Hepatocyte (in vitro differentiated cells): ENCODE data around the gene NOX5. TPM values are rescaled to one million over a fixed set of nuclear protein-coding genes. Genes with fewer than 3 reads are reported as not detected.

Experiments used
- DNase-seq: peaks from one replicate; pipeline ENCODE4 v3.0.0-alpha.2; 2016; ENCODE audit warnings: low spot score
- H2AFZ ChIP-seq: fragments of 200-600 bp; sonication (generic); 2 replicates; pipeline ENCODE4 v1.6.0; 2016; ENCODE audit warnings: antibody characterized with exemption, mild to moderate bottlenecking
- H3K27ac ChIP-seq: fragments of 200-600 bp; sonication (generic); 2 replicates; pipeline ENCODE4 v1.5.1; 2016; ENCODE audit warnings: mild to moderate bottlenecking
- H3K27me3 ChIP-seq: fragments of 200-600 bp; sonication (generic); 2 replicates; pipeline ENCODE4 v1.6.1; 2016
- H3K36me3 ChIP-seq: fragments of 200-600 bp; sonication (generic); replicated peaks from 2 replicates; pipeline ENCODE4 v1.5.1; 2016; ENCODE audit warnings: low read depth; ENCODE audit not compliant: insufficient read depth
- H3K4me1 ChIP-seq: fragments of 200-600 bp; sonication (generic); 2 replicates; pipeline ENCODE4 v1.5.1; 2016; ENCODE audit warnings: mild to moderate bottlenecking, moderate library complexity; ENCODE audit not compliant: insufficient read depth
- H3K4me2 ChIP-seq: fragments of 200-600 bp; sonication (generic); 2 replicates; pipeline ENCODE4 v1.6.0; 2016
- H3K4me3 ChIP-seq: fragments of 200-600 bp; sonication (generic); 2 replicates; pipeline ENCODE4 v1.5.1; 2016; ENCODE audit warnings: mild to moderate bottlenecking
- H3K79me2 ChIP-seq: fragments of 200-600 bp; sonication (generic); 2 replicates; pipeline ENCODE4 v1.6.0; 2017; ENCODE audit warnings: mild to moderate bottlenecking
- H3K9me2 ChIP-seq: fragments of 200-600 bp; sonication (generic); replicated peaks from 2 replicates; pipeline ENCODE4 v1.6.0; 2017; ENCODE audit warnings: mild to moderate bottlenecking; ENCODE audit not compliant: insufficient read depth
- H3K9me3 ChIP-seq: fragments of 200-600 bp; sonication (generic); 2 replicates; pipeline ENCODE4 v1.5.1; 2016; ENCODE audit warnings: low read depth, mild to moderate bottlenecking
- H4K20me1 ChIP-seq: fragments of 200-600 bp; sonication (generic); 2 replicates; pipeline ENCODE4 v1.6.0; 2016; ENCODE audit warnings: mild to moderate bottlenecking; ENCODE audit not compliant: insufficient read depth, poor library complexity, severe bottlenecking
- EZH2 ChIP-seq: fragments of 200-600 bp; sonication (generic); IDR thresholded peaks from 2 replicates; pipeline ENCODE4 v1.6.1; 2016; ENCODE audit warnings: antibody characterized with exemption, mild to moderate bottlenecking, borderline replicate concordance
- EZH2phosphoT487 ChIP-seq: fragments of 200-600 bp; sonication (generic); IDR thresholded peaks from one replicate; pipeline ENCODE4 v1.6.1; 2018; ENCODE audit warnings: antibody characterized with exemption, mild to moderate bottlenecking, low read depth, moderate library complexity; ENCODE audit not compliant: unreplicated experiment, severe bottlenecking
- WGBS: methylation state at CpG from one replicate; pipeline ENCODE4 v1.1.6; 2016; ENCODE audit warnings: low lambda C conversion rate; ENCODE audit errors: missing lambda C conversion rate; 5-methylcytosine and 5-hydroxymethylcytosine counted together
- polyA plus RNA-seq: library from polyadenylated mRNA; unstranded; fragments of >200 nt; fragmentation: Nextera tagmentation; extraction: Ambion mirVana; gene quantifications from 2 replicates; pipeline ENCODE4 v1.2.1, GENCODE V29; 2016
- total RNA-seq: library from RNA; depleted of rRNA; stranded (reverse); fragments of >200 nt; gene quantifications from 2 replicates; pipeline ENCODE4 v1.2.3, GENCODE V29; 2014
- TF ChIP-seq, protein P1 (sequence below): fragments of 200-600 bp; sonication (generic); IDR thresholded peaks from 2 replicates; pipeline ENCODE4 v1.5.1; 2016; ENCODE audit warnings: antibody characterized with exemption, mild to moderate bottlenecking; ENCODE audit not compliant: poor library complexity

Gene NOX5
- total and polyA plus RNA-seq, 2 experiments from 2014 or later = 0.13 TPM; not detected in 1

DNA sequence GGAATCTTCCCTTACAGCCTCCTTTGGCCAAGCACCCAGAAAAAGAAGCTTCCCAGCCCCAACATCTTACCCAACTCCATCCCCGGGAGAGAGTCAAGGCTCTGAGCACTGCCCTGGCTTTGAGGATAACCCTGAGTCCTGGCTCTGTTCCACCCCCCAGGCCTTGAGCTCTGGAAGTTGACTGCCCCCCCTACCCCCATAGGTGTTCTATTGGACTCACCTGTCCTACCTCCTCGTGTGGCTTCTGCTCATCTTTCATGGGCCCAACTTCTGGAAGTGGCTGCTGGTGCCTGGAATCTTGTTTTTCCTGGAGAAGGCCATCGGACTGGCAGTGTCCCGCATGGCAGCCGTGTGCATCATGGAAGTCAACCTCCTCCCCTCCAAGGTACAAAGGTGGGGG lies 22.3 kb downstream of the NOX5 start:
- H3K9me3 ChIP-seq = no peaks in the 10 kb centered on the region
- H2AFZ ChIP-seq = no peak overlapping the region
- WGBS = 84% methylated on average over 5 of the region's 5 CpGs
- no peak for DNase-seq
- H3K79me2 ChIP-seq = no peaks in the 10 kb centered on the region
- no peaks in the 10 kb centered on the region for H3K27me3 ChIP-seq
- H4K20me1 ChIP-seq = no peaks in the 10 kb centered on the region
- no peak overlapping the region for H3K4me2 ChIP-seq
- H3K4me3 ChIP-seq = no peak overlapping the region
- no peaks in the 10 kb centered on the region for H3K4me1 ChIP-seq
- no peak overlapping the region for H3K27ac ChIP-seq
- no peaks in the 10 kb centered on the region for H3K36me3 ChIP-seq
- H3K9me2 ChIP-seq = no peaks in the 10 kb centered on the region
- TF ChIP-seq EZH2 = no peak

DNA sequence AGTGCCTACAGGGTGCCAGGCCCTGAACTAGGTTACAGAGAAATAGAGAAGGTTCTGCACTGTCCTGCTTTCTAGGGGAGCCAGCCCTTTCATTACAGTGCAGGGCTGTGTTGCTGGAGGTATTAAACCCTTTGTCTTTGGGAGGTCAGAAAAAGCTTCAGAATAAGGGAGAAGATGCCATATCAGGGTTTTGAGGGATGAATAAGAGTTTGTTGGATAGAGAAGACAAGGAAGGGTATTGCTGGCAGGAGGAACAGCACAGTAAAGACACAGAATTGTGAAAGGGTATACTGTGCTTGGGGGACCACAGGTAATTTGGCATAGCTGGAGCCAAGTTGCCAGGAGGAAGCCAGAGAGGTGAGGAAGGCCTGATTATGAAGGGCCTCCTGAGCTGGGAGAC lies 23.0 kb downstream of the NOX5 start:
- Histone ChIP-seq H3K4me2 (no peak overlapping the region), H3K27me3 (no peaks in the 10 kb centered on the region), H3K4me3 (no peak overlapping the region), H3K27ac (no peak overlapping the region), H3K9me3 (no peaks in the 10 kb centered on the region), H3K9me2 (no peaks in the 10 kb centered on the region), H4K20me1 (no peaks in the 10 kb centered on the region), H2AFZ (no peak overlapping the region), H3K79me2 (no peaks in the 10 kb centered on the region), H3K4me1 (no peaks in the 10 kb centered on the region), H3K36me3 (no peaks in the 10 kb centered on the region)
- no peak for DNase-seq
- TF ChIP-seq EZH2 (no peak), EZH2phosphoT487 (no peak)
- TF ChIP-seq, protein P1, sequence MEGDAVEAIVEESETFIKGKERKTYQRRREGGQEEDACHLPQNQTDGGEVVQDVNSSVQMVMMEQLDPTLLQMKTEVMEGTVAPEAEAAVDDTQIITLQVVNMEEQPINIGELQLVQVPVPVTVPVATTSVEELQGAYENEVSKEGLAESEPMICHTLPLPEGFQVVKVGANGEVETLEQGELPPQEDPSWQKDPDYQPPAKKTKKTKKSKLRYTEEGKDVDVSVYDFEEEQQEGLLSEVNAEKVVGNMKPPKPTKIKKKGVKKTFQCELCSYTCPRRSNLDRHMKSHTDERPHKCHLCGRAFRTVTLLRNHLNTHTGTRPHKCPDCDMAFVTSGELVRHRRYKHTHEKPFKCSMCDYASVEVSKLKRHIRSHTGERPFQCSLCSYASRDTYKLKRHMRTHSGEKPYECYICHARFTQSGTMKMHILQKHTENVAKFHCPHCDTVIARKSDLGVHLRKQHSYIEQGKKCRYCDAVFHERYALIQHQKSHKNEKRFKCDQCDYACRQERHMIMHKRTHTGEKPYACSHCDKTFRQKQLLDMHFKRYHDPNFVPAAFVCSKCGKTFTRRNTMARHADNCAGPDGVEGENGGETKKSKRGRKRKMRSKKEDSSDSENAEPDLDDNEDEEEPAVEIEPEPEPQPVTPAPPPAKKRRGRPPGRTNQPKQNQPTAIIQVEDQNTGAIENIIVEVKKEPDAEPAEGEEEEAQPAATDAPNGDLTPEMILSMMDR = no peak

DNA sequence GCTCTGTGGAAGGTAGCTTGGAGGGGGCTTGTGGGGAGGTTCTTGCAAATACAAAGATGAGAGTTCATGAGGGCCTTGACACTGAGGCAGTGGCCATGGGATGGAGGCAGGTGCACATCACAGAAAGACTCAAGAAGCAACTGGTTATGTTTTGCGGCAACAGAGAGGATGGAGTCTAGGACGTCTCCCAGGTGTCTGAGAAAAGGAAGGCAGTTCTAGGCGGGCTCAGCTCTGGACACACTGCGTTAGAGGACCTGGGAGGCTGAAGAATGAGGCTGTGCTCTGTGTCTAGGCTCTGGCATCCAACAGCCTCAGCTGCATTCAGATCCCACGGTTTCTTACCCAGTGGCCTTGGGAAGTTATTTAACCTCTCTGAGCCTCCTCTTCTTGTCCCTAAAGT lies 23.5 kb downstream of the NOX5 start:
- H3K9me3 ChIP-seq = no peaks in the 10 kb centered on the region
- 80% methylated on average over 5 of the region's 5 CpGs for WGBS
- no peaks in the 10 kb centered on the region for H3K9me2 ChIP-seq
- no peaks in the 10 kb centered on the region for H3K36me3 ChIP-seq
- no peak for TF ChIP-seq EZH2phosphoT487
- TF ChIP-seq, protein P1 = no peak
- TF ChIP-seq EZH2 = no peak
- no peak for DNase-seq
- no peaks in the 10 kb centered on the region for H3K27me3 ChIP-seq
- H3K4me1 ChIP-seq = no peaks in the 10 kb centered on the region
- no peak overlapping the region for H3K4me2 ChIP-seq
- H2AFZ ChIP-seq = no peak overlapping the region
- no peak overlapping the region for H3K27ac ChIP-seq
- H3K79me2 ChIP-seq = no peaks in the 10 kb centered on the region
- H3K4me3 ChIP-seq = no peak overlapping the region
- no peaks in the 10 kb centered on the region for H4K20me1 ChIP-seq

DNA sequence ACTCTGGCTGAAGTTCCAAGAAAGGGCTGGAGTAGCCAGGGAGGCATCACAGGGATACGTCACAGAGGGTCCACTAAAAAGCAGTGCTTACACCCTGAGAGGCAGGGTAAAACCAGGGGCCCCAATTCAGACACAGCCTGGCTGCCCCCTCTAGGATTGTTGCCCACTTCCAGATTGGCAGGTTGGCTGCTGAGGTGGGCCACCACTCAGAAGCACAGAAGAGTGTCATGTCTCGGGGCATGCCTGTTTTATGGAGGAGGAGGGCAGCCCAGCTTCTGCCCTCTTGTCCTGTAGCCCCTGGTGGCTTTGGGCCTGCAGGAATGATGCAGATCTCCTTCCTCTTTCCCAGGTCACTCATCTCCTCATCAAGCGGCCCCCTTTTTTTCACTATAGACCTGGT lies 24.0 kb downstream of the NOX5 start:
- Histone ChIP-seq H3K79me2 (no peaks in the 10 kb centered on the region), H3K27me3 (no peaks in the 10 kb centered on the region), H3K4me1 (no peaks in the 10 kb centered on the region), H3K4me3 (no peak overlapping the region), H2AFZ (no peak overlapping the region), H3K36me3 (no peaks in the 10 kb centered on the region), H3K27ac (no peak overlapping the region), H3K4me2 (no peak overlapping the region), H3K9me2 (no peaks in the 10 kb centered on the region), H4K20me1 (no peaks in the 10 kb centered on the region), H3K9me3 (no peaks in the 10 kb centered on the region)
- DNase-seq = no peak
- TF ChIP-seq, protein P1 = no peak
- no peak for TF ChIP-seq EZH2
- no peak for TF ChIP-seq EZH2phosphoT487
- whole genome bisulfite sequencing = 93% methylated on average over 3 of the region's 3 CpGs
